Measurements from ENCODE around the gene UGT8. TPM values are rescaled to one million over a fixed set of nuclear protein-coding genes. Genes with fewer than 3 reads are reported as not detected.

Gene UGT8
- total and polyA plus RNA-seq, 7 experiments from 2014 or later: 0.13 TPM; not detected in 6

Small RNA genes within 50 kb of the gene (microRNA-seq; reads per million reads assigned to microRNA genes)
- gene MIR577 (ENCODE audit: borderline microRNAs expressed): not detected

All from naive thymus-derived CD4-positive, alpha-beta T cell (primary cell).